RKO (cell line): ENCODE results near the gene FIGLA.
A peak's percentile ranks its signal among the peaks of the same experiment; 100 is the strongest.
"Not testable (repeated sequence)": the region's sequence is repeated elsewhere in the genome, so short reads cannot be mapped to it uniquely, and the experiment has no call there.

Experiments used
- DNase-seq: peaks from one replicate; pipeline ENCODE4 v3.0.0-alpha.2; 2016; ENCODE audit warnings: low spot score

Gene FIGLA

DNA sequence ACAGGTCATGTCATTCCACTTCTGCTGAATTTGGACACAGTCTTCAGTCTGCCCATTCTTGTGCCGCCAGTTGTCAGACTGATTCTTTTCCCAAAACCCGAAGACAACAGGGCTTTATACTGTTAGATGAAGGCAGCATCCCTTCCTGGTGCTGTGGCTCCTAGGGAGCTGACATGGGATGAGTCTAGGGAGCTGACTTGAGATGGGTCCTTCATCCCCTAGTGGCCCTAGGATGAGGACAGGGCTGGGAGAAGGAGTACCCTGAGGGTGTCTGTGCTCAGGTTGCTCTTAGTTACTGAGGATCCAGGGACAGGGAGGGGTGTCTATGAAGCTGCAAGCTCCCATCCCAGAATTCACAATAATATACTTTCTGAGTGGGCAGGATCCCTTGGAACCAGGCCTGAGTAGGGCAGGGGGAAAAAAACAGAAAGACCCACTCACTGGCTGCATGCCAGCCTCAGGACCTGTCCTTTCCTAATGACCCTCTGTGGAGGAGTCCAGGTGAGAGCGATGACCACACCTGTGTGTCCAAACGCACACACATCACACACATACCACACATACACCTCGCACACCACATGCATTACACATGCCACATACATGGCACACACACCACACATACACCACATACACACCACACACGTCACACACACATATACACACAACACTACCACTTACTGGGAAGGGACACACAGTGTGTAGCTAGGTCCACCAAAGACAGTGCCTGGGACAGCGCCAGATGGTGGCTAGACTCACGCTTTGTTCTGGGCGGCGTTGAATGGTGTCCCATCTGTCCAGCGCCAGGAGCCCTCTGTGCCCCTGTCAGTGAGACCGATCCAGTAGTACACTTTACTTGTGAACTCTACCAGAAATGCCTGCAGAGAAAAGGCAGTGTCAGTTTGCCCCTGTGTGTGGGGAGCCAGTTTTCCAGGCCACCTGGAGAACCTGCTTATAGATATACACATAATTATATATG is 18.8 kb upstream of the FIGLA start:
- DNase-seq: no peak

DNA sequence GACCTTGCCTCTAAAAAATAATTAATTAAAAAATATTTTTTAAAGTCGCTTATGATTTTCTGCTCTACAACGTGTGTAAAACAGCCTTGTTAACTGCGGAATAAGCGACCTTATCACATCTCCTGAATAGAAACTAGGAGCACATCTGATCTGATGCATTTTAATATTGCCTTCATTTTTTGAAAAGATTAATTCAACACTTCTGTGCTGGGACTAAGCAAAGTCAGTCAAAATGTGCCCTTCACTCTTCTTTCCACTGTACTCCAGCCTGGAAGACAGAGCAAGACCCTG is 17.3 kb upstream of the FIGLA start:
- no peak for DNase-seq

DNA sequence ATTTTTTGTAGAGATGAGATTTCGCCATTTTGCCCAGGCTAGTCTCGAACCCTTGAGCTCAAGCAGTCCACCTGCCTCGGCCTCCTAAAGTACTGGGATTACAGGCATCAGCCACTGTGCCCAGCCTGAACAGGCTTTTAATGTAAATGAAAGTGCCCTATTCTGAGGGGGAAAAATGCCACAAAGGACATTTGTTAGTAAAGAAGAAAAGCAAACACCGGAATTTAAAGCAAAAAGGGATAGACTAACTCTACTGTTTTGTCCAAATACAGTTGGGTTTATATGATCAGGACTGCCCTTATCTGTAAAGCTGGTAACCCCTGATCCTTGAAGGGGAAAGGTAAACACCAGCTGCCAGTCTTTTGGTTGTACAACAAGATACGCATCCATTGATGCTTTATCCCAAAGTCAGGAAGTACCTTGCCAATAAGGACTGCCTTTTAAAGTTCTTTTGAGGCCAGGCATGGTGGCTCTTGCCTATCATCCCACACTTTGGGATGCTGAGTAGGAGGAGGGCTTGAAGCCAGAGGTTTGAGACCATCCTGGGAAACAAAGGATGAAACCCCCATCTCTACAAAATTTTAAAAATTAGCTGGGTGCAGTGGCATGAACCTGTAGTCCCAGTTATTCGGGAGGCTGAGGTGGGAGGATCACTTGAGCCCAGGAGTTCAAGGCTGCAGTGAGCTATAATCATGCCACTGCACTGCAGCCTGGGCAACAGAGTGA is 16.8 kb upstream of the FIGLA start:
- no peak for DNase-seq

DNA sequence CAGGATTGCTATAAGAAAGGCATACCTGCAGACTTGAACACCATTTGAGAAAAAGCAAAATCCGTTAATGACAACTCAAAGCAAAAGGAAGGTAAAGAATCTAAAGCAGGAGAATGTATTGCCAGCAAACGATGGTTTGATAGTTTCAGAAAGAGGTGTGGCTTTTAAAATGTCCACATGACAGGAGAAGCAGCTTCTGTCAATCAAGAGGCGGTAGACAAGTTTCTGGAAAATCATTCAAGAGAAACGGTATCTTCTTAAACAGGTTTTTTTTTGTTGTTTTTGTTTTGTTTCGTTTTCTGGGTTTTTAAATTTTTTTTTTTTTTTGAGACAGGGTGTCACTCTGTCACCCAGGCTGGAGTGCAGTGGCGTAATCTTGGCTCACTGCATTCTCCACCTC is 16.2 kb upstream of the FIGLA start:
- no peak for DNase-seq

DNA sequence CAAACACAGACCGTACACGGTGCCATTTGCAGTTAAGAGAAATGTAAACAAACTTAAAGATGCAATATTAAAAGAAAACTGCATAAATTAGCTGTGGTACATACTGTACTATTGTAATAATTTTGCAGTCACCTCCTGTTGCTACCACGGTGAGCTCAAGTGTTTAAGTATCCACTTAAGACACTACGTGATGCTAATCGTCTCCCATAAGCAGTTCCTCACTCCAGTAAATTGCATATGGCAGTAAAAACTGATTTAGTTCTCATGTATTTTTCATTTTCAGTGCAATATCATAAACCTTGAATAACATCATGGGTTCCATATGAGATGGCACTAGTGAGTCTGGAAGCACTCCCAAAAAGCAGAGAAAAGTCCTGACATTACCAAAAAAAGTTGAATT is 15.6 kb upstream of the FIGLA start:
- DNase-seq: no peak

DNA sequence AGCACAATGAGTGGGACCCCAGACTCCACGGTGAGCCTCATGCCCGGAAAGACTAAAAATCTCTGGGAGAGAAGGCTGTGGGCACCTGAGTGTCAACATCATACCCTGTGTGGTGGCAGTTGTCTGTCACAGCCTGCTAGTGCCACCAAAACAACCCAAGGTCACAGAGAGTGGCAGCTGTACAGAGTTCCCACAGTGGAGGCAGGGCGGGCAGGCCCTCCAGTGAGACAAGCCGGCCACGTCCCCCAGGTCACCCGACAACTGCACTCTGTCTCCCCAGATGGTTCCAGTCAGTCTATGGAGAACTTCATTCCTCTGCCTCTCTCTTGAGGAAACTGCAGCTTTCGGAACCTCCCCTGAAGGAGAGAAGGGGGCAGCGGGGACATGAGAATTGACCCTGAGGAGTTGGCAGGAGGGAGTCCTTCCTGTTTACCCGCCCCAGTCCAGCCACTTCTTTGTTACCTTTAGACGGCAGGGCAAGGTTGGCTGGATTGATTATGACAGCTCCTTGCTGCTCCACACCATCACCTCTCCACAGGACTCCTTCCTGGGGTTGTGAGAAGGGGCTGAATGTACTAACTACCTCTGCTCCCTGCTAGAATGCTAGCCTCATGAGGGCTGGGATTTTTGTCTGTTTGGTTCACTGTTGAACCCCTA is 11.3 kb upstream of the FIGLA start:
- no peak for DNase-seq

DNA sequence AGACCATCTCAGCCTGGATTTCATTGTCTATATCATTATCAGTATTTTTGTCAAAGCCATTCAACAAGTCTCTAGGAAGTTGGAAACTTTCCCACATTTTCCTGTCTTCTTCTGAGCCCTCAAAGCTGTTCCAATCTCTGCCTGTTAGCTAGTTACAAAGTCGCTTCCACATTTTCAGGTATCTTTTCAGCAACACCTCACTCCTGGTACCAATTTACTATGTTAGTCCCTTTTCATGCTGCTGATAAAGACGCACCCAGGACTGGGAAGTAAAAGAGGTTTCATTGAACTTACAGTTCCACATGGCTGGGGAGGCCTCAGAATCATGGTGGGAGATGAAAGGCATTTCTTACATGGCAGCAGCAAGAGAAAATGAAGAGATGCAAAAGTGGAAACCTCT is 9.3 kb upstream of the FIGLA start:
- DNase-seq: no peak

DNA sequence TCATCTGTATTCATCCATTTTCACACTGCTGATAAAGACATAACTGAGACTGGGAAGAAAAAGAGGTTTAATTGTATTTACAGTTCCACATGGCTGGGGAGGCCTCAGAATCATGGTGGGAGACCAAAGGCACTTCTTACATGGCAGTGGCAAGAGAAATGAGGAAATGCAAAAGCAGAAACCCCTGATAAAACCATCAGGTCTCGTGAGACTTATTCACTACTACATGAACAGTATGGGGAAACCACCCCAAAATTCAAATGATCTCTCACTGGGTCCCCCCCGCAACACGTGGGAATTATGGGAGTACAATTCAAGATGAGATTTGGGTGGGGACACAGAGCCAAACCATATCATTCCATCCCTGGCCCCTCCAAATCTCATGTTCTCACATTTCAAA is 7.6 kb upstream of the FIGLA start:
- not testable (repeated sequence) for DNase-seq

DNA sequence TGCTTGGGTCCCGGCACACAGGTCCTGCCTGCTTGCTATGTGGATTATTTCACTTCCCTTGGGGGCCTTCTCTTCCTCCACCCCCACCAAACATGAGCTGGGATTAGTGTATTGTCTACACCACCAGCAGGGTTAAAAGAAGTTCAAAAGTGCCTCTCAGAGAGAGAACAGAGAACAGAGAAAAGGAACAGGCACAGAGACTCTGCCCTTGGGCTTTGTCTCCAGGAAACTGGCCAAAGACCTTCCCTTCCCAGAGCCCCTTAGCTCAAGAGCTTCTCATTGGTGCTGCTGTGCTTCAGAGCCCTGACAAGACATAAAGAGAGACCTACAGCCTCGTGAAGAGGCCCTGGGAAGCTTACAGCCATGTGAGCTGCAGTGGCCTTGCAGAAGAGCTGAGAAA is 7.1 kb upstream of the FIGLA start:
- no peak for DNase-seq

DNA sequence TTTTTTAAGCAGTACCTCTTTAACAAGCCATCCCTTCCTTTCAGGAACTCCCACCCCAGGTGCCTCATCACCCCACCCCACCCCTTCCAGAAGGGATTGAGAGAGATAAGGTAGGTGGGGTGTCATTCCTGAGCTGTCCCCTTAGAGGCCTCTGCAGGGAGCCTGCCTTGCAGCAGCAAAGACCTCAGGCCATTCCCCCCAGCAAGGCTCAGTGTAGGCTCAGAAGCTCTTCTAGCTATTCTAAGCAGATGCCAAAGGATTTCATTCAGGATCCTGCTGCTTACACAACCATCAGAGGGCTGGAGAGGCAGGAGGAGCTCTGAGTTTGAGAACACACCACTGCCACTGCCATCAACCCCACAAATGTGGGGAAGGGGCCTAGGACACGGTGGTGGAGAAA is 5.8 kb upstream of the FIGLA start:
- DNase-seq: no peak

DNA sequence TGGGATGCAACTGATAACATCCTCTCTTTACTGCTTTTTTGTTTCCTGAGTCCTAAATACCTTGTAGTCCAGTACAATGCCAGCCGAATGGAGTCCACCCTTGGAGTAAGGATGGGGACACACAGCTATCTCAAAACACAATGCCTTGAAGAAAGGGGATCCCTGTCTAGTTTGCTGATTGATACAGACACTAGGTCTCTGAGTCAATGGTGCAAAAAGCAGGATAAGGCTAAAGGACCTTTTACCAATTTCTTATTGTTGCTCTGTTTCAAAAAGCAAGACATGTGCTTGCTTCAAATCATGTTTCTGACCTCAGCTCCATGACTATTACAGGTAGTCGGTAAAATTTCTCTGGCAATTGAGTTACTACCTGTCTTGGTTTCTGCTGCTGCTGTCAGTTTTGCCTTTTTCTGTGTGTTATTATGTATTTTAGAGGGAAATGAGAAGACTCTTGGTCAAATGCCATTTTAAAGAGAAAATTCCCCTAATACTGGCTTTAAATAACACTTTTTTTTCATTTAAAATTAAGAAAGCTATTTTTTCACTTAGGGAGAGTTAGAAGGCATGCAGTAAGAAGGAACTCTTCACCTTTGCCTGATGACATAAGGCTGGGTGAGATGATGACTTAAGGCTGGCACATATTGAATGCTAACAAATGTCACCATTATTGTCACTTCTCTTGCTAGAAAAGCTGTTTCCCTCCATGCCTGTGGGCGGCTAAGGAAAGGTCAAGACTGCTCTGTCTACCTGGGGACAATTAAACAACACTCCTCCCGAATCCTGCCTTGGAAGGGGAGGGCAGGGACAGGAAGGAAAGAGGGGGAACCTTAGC is 4.9 kb upstream of the FIGLA start:
- no peak for DNase-seq

DNA sequence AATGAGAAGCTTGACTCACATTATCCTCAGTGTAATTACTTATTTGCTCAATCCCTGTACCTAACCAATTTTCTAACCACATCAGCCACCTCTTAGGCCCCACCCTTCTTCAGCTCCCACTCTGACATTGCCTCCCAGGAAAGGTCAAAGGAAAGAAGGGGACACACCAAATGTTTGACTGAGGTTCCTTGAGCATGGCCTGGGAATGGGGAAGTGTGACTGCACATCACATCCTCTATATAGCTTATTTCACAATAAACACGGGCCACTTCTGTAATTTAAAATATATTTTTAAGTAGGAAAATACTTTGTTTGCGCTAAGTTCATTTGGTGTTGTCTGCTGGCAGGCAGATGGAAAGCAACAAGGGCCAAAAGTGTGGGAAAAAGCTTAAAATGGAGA is 3.0 kb upstream of the FIGLA start:
- DNase-seq: no peak

DNA sequence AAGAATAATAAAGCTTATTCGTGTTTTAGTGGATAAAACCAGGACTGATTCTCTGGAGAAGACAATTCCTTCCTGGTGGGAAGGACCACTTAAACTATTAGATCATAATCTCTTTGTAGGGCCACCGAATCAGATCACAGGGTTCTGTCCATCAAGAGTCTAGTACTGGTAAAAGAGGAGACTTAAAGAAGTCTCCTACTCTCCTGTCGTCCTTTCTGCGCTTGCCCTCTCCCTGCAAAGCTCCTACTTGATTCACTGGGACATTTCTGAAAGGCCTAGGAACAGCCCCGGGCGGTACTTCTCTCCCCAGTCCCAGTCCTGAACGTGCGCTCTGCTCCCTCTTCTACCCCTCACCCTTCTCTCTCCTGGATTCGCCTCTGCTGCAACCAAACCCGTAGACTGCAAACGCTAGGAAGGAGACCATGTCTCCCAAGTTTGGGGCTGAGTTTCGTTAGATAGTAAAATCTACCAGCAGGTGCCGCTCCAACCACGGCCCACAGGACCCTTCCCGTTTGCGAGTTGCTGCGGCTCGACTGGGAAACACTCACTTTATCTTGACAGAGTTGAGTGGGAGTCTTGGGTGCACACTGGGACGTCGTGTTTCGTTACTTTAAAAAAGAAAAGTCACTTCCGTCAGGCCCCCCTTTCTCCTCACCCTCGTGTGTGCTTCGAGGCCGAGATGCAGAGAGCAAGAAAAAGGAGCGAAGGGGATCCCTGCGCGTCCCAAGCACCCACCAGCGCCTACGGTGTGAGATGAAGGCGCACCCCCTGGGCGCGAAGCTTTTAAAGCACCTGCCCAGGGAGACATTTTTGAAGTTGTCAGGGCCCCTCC is 923 bp downstream of the FIGLA start:
- no peak for DNase-seq

DNA sequence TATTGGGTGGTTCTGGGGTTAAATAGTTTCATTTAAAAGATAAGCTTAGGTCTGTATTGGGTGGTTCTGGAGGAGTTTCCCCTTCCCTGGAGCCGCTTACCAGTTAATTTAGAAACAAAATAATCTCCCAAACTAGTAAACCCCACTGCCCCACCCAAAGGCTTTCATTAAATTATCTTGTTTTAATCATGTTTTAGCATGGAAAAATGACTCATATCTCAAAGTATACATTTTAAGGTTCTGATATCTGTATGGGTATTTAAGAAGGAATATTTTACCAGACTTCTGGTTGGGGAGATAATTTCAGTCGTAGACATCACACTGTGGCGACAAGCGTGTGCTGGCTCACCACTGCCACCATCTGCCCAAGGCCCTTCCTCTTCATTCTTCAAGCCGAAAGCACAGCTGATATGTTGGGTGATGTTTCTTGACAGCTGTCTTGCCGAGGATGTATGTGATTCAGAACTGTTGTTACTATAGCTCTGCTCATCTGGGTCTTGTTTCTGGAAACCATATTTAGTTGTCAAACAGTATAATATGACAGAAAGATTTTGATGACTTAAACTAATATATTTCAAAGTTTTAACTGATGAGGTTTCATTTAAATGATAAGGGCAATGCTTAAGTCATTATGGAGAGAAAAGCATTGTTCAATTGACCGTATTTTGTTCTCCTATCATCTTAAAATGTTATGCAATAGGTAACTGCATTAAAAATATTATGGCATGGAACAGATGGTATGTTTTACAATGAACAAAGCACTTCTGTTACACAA is 5.1 kb downstream of the FIGLA start:
- DNase-seq: peak; percentile 68

DNA sequence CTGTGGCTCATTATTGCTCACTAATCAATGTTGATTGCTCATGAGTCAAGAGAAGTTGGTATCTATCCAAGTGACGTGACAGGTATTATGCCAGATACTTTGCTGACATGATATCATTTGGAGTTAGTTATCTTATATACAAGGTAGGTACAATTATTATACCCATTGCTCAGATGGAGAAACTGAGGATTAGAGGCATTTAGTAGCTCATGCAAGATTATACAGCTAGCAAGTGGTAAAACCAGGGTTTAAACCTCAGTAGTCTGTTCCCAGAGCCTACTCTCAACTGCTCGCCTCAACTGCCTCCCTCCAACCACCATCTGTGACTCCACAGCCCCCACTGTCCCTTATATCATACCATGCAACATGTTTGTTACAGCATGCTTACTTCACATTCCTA is 6.1 kb downstream of the FIGLA start:
- DNase-seq: no peak

DNA sequence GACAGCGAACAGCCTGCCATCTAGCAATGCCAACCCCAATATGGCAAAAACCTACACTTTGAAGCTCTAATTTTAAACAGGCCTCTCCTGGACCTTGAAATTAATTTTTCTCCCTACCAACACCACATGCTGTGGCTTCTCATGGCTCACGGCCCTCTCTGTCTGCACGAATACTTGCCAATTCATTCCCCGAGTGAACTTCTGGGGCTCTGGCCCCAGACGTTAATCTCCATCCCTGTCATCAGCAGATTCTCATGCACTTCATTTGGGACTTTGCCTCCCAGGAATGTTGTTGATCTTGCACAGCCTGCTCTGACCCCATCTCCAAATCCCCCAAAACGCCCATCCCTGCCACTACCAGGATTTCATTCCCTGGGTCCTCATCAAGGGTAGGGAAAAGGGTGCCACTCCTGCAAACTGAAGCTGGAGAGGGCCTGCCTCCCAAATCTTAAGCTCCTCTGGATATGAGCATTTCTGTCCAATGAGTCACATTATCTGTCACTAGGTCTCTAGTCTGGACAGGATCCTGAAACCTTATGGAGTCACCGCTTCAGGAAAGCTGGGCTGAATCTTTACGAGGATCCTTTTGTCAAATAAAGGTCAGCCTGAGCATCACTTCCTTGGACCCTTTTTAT is 10.4 kb downstream of the FIGLA start:
- DNase-seq: peak; percentile 15

DNA sequence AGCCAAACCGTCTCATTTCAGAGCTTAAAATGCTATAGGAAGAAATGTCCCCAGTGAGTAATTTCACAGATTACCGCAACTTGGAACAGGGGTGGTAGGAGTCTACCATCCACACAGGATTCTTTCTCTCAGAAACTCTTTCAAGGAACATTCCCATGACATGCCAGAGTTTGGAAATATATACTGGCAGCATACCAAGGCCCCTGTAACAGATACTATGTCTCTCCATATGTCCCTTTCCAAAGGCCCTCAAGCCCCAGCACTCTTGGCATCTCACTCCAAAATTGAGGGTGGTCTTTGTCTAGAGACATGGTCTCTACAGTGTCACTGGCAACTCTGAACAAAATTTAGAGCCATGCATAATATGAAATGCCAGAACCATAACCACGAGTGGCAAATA is 11.0 kb downstream of the FIGLA start:
- no peak for DNase-seq

DNA sequence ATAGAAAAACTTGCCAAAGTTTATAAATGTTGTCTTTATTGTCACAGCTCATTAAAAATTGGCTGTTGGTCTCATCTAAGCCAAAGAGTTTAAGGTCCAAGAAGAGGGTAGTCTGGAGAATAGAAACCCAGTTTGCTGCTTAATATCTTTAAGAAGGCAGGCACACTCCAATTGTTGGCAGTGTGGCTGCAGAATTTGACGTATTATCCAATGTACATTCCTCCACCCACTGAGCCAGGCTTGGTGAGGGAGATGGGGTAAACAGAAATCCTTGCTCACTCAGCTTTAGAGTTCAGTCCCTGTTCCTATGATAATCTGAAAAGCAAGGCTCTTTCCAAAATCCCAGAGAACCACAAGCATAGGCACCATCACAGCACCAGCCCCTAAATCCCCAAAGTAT is 11.8 kb downstream of the FIGLA start:
- no peak for DNase-seq

DNA sequence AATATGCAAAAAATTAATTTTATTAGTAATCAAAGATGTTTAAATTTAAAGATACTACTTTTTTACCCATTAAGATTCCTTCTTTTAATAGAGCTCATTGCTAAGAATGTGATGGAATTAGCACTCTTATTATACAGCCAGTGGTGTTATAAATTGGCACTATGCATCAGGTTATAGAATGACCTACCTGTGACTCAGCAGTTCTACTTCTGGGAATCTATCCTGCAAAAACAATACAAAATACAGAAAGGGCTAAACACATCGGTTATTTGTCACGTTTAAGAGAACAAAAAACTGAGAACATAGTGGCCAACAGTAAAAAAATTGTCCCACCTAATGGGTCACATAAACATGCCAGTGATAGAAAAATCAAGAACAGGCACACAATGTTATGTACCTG is 13.0 kb downstream of the FIGLA start:
- DNase-seq: no peak

DNA sequence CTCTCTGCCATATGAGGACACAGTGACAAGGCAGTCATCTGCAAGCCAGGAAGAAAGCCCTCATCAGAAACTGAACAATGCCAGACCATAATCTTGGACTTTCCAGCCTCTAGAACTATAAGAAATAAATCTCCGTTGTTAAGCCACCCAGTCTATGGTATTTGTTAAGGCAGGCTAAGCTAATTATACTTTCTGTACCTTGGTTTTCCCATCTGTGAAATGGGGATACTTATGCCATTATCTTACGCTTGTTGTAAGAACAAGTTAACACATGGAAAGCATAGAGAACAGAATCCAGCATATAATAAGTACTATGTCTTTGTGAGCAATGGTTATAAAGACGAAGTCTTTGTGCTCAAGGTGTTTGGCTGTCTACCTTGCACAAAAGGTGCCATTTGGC is 14.2 kb downstream of the FIGLA start:
- no peak for DNase-seq
